Caki2 (cell line): ENCODE results near the gene OR6C65. TPM values are rescaled to one million over a fixed set of nuclear protein-coding genes. Genes with fewer than 3 reads are reported as not detected.
"Not testable (repeated sequence)": the region's sequence is repeated elsewhere in the genome, so short reads cannot be mapped to it uniquely, and the experiment has no call there.

ENCODE experiments used
- DNase-seq: peaks from one replicate; pipeline ENCODE4 v3.0.0-alpha.2; 2015; ENCODE audit warnings: low read depth
- in situ Hi-C: cut with HindIII; loops from 2 replicates; pipeline ENCODE4 v1.10.0; 2016; ENCODE audit warnings: low sequenced_read_pairs, low pct_unique_long_range_greater_than_20kb, mixed read lengths
- total RNA-seq: library from RNA; depleted of rRNA; stranded (reverse); fragments of >200 nt; shearing (Covaris generic); gene quantifications from 2 replicates; pipeline ENCODE4 v1.2.3, GENCODE V29; 2014; ENCODE audit warnings: low replicate concordance; rRNA removed

Gene OR6C65
- total RNA-seq, 1 experiment from 2014 or later, result not detected

- in situ Hi-C loops, result no loop called here
- DNase-seq, result no peak
Measured at GRCh38 chr12:55428331-55429243, 28.3 kb downstream of the OR6C65 start.

- in situ Hi-C loops, result not testable (repeated sequence)
Measured at GRCh38 chr12:55441233-55441632, 40.9 kb downstream of the OR6C65 start.

DNA sequence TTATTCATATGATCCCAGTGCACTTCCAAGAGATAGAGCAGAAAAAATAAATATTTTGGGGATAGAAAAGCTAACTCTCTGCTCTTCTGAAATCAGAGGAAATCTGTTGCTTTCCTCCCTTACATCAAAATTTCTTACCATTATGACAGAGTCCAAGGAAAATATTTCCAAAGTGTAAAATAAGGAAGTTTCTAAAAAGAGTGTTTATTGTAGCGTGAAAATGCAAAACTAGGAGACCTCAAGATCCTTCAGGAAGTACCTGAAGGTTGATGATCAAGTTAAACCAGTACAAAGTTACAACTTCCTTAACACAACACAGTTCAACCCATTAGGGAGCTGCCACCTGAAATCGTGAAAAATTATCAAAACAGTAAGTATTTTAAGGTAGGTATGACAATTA, 43.4 kb downstream of the OR6C65 start, which contains the start of gene OR6C2:
OR6C2 (plus strand) TSS at position 301 of the 400 bp plus-strand sequence. CDS start 8,138 bp downstream, outside the sequence.
- in situ Hi-C loops, result no loop called here

More at GRCh38 chr12:55441233-55441632, 40.9 kb downstream of the OR6C65 start:
- DNase-seq, result not testable (repeated sequence)

GRCh38 chr12:55445357-55445756, 45.0 kb downstream of the OR6C65 start:
- in situ Hi-C loops, result no loop called here
- no peak for DNase-seq

More for the DNA sequence above, 43.4 kb downstream of the OR6C65 start, which contains the start of gene OR6C2:
- no peak for DNase-seq

DNA sequence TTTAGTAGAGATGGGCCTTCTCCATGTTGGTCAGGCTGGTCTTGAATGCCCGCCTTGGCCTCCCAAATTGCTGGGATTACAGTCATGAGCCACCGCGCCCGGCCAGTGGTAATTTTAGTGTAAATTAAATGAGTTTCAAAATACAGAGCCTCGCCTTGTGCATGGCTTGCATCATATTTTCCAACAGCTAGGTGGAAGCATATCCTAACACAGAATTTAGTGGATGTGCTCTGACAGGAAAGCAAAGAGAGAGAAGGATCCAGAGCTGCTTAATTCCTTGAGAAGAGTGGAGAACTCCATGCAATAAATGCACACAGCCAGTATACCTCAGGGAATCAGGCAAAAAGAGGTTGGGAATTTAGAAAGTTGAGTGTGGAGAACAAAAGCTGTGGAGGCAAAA, 46.0 kb downstream of the OR6C65 start:
- in situ Hi-C loops, result no loop called here
- DNase-seq, result no peak

DNA sequence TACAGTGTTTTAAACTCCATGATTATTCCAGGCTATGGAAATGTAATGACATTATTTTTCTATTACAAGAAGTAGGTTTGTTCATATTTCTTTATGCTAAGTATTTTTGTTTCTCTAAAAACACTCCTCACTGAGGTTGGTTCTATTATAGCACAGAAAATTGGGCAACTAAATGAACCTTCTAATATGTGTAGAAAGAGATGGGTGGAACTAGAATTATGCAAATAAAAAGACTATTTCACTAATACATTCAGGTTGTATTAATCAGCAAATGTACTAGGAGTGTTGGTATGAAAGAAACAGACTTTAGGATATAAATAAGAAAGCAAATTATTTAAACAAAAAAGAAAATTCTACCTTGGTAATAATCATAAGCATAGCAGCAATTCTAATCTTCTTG, 48.5 kb downstream of the OR6C65 start:
- in situ Hi-C loops, result no loop called here
- DNase-seq, result no peak

Other genes starting within 250 kb of the OR6C65 start
- not detected in 2 replicates for gene OR10A7, start 179.5 kb upstream of the OR6C65 start, total RNA-seq
- gene OR6C74, start 155.9 kb upstream of the OR6C65 start, total RNA-seq, result not detected in 2 replicates
- gene OR6C6, start 104.0 kb upstream of the OR6C65 start, total RNA-seq, result not detected in 2 replicates
- gene OR6C1, start 86.2 kb upstream of the OR6C65 start, total RNA-seq, result not detected in 2 replicates
- not detected in 2 replicates for gene OR6C3, start 69.8 kb upstream of the OR6C65 start, total RNA-seq
- not detected in 2 replicates for gene OR6C75, start 37.6 kb upstream of the OR6C65 start, total RNA-seq
- gene OR6C76, start 25.7 kb downstream of the OR6C65 start, total RNA-seq, result not detected in 2 replicates
- gene OR6C2, start 43.5 kb downstream of the OR6C65 start, total RNA-seq, result not detected in 2 replicates
- gene OR6C70, start 69.6 kb downstream of the OR6C65 start, total RNA-seq, result not detected in 2 replicates
- not detected in 2 replicates for gene OR6C68, start 91.8 kb downstream of the OR6C65 start, total RNA-seq
- gene OR6C4, start 149.1 kb downstream of the OR6C65 start, total RNA-seq, result not detected in 2 replicates
- gene OR2AP1, start 171.9 kb downstream of the OR6C65 start, total RNA-seq, result not detected in 2 replicates
- not detected in 2 replicates for gene OR10P1, start 236.4 kb downstream of the OR6C65 start, total RNA-seq